Stimulated activated CD8-positive, alpha-beta memory T cell treated with anti-CD3 and anti-CD28 coated beads, Interleukin-4, amount 100 ng/mL, for 4 hours (primary cell): Measurements from ENCODE around the gene NXN.
"Not testable (repeated sequence)": the region's sequence is repeated elsewhere in the genome, so short reads cannot be mapped to it uniquely, and the experiment has no call there.

Source experiments
- DNase-seq, 2 donors: peaks; one replicate each; pipeline ENCODE4 v3.0.0-alpha.2; 2020; ENCODE audit warnings: low read depth in 2 of 2, low spot score in 1 of 2

The NXN gene

GRCh38 chr17:923633-924032 lies 55.9 kb downstream of the NXN start:
- DNase-seq, result no peak

GRCh38 chr17:921161-921560 lies 58.4 kb downstream of the NXN start:
- no peak for DNase-seq

- DNase-seq, result no peak
Measured at GRCh38 chr17:920190-920589, 59.4 kb downstream of the NXN start.

GRCh38 chr17:917941-918740 lies 61.4 kb downstream of the NXN start:
- no peak for DNase-seq

- no peak for DNase-seq
Measured at GRCh38 chr17:917391-917811, 62.2 kb downstream of the NXN start.

- DNase-seq, result no peak
Measured at GRCh38 chr17:916315-916714, 63.3 kb downstream of the NXN start.

- no peak for DNase-seq
Measured at GRCh38 chr17:915538-916201, 63.9 kb downstream of the NXN start.

- no peak for DNase-seq
Measured at GRCh38 chr17:914561-914960, 65.0 kb downstream of the NXN start.

GRCh38 chr17:913207-913606 lies 66.4 kb downstream of the NXN start:
- DNase-seq, result no peak

- no peak for DNase-seq
Measured at GRCh38 chr17:909642-910323, 69.8 kb downstream of the NXN start.

- no peak for DNase-seq
Measured at GRCh38 chr17:907725-908124, 71.9 kb downstream of the NXN start.

- DNase-seq, result not testable (repeated sequence)
Measured at GRCh38 chr17:905708-906107, 73.9 kb downstream of the NXN start.

- no peak for DNase-seq
Measured at GRCh38 chr17:903691-904481, 75.7 kb downstream of the NXN start.

- no peak for DNase-seq
Measured at GRCh38 chr17:902463-902862, 77.1 kb downstream of the NXN start.

GRCh38 chr17:901964-902363 lies 77.6 kb downstream of the NXN start:
- DNase-seq, result no peak

- DNase-seq, result no peak
Measured at GRCh38 chr17:901191-901950, 78.2 kb downstream of the NXN start.

- no peak for DNase-seq
Measured at GRCh38 chr17:900336-900934, 79.1 kb downstream of the NXN start.

- no peak for DNase-seq
Measured at GRCh38 chr17:897970-898619, 81.5 kb downstream of the NXN start.

GRCh38 chr17:896953-897661 lies 82.5 kb downstream of the NXN start:
- no peak for DNase-seq
